Measurements from ENCODE around the gene ICE1. TPM values are rescaled to one million over a fixed set of nuclear protein-coding genes. Genes with fewer than 3 reads are reported as not detected.

Gene ICE1
- total RNA-seq, 1 experiment from 2014 or later = 30.6 TPM

GRCh38 chr5:5467737-5468136 is 45.3 kb downstream of the ICE1 start:
- intact Hi-C loops (cut with micrococcal nuclease; ENCODE audit: unreplicated experiment) = no loop called here
- H3K9me3 ChIP-seq = no peaks in the 10 kb centered on the region
- H3K4me3 Mint-ChIP-seq (ENCODE audit: unreplicated experiment) = no peak overlapping the region
- H3K27ac Mint-ChIP-seq (ENCODE audit: unreplicated experiment) = no peak overlapping the region
- H3K4me1 Mint-ChIP-seq (ENCODE audit: low read depth, unreplicated experiment) = no peaks in the 10 kb centered on the region
- no peak for TF ChIP-seq CTCF (IDR thresholded peaks at IDR 0.05; ENCODE audit: insufficient read depth in 1 of 2, low read depth in 1 of 2, low read length in 1 of 2, severe bottlenecking in 1 of 2, unreplicated experiment in 1 of 2)
- H3K9me3 Mint-ChIP-seq (ENCODE audit: unreplicated experiment) = no peaks in the 10 kb centered on the region
- H3K27me3 ChIP-seq (replicated peaks; ENCODE audit: control insufficient read depth, insufficient read depth, low read length) = no peaks in the 10 kb centered on the region
- CTCF ChIA-PET = no interaction called here
- peaks cover 1% of the 10 kb centered on the region; the same call in 1 of the 2 replicates for H3K36me3 ChIP-seq (ENCODE audit: control insufficient read depth, insufficient read depth, low read length)
- no TSS peak for BruUV-seq (replicated peaks)
- H3K27me3 Mint-ChIP-seq (ENCODE audit: insufficient read depth, unreplicated experiment) = no peaks in the 10 kb centered on the region
- peaks cover 27% of the 10 kb centered on the region for H3K36me3 Mint-ChIP-seq (ENCODE audit: insufficient read depth, unreplicated experiment)
- POLR2A ChIA-PET = no interaction called here
- H3K4me1 ChIP-seq = no peaks in the 10 kb centered on the region
- DNase-seq = no peak
- no peak overlapping the region for H3K4me3 ChIP-seq (ENCODE audit: low read depth, low read length)

GRCh38 chr5:5470933-5471332 is 48.5 kb downstream of the ICE1 start:
- H3K4me1 Mint-ChIP-seq (ENCODE audit: low read depth, unreplicated experiment) = no peaks in the 10 kb centered on the region
- no TSS peak for BruUV-seq (replicated peaks)
- DNase-seq = no peak
- no peaks in the 10 kb centered on the region for H3K9me3 Mint-ChIP-seq (ENCODE audit: unreplicated experiment)
- no peak for TF ChIP-seq CTCF (IDR thresholded peaks at IDR 0.05; ENCODE audit: insufficient read depth in 1 of 2, low read depth in 1 of 2, low read length in 1 of 2, severe bottlenecking in 1 of 2, unreplicated experiment in 1 of 2)
- peaks cover 33% of the 10 kb centered on the region for H3K36me3 Mint-ChIP-seq (ENCODE audit: insufficient read depth, unreplicated experiment)
- H3K4me1 ChIP-seq = no peaks in the 10 kb centered on the region
- no peaks in the 10 kb centered on the region for H3K27me3 ChIP-seq (replicated peaks; ENCODE audit: control insufficient read depth, insufficient read depth, low read length)
- no peak overlapping the region for H3K4me3 ChIP-seq (ENCODE audit: low read depth, low read length)
- POLR2A ChIA-PET = no interaction called here
- no peak overlapping the region for H3K27ac Mint-ChIP-seq (ENCODE audit: unreplicated experiment)
- intact Hi-C loops (cut with micrococcal nuclease; ENCODE audit: unreplicated experiment) = no loop called here
- H3K36me3 ChIP-seq (ENCODE audit: control insufficient read depth, insufficient read depth, low read length) = no peaks in the 10 kb centered on the region
- H3K4me3 Mint-ChIP-seq (ENCODE audit: unreplicated experiment) = no peak overlapping the region
- CTCF ChIA-PET = no interaction called here
- H3K27me3 Mint-ChIP-seq (ENCODE audit: insufficient read depth, unreplicated experiment) = no peaks in the 10 kb centered on the region
- no peaks in the 10 kb centered on the region for H3K9me3 ChIP-seq

- POLR2A ChIA-PET = no interaction called here
- BruUV-seq (replicated peaks) = no TSS peak
- no peaks in the 10 kb centered on the region for H3K27me3 ChIP-seq (replicated peaks; ENCODE audit: control insufficient read depth, insufficient read depth, low read length)
- intact Hi-C loops (cut with micrococcal nuclease; ENCODE audit: unreplicated experiment) = no loop called here
- no peak overlapping the region for H3K4me3 Mint-ChIP-seq (ENCODE audit: unreplicated experiment)
- H3K9me3 Mint-ChIP-seq (ENCODE audit: unreplicated experiment) = no peaks in the 10 kb centered on the region
- H3K27ac Mint-ChIP-seq (ENCODE audit: unreplicated experiment) = no peak overlapping the region
- 0 out of 2 replicates have a peak, but pooled peaks cover 2% of the 10 kb centered on the region for H3K36me3 ChIP-seq (ENCODE audit: control insufficient read depth, insufficient read depth, low read length)
- CTCF ChIA-PET = no interaction called here
- no peaks in the 10 kb centered on the region for H3K9me3 ChIP-seq
- no peaks in the 10 kb centered on the region for H3K27me3 Mint-ChIP-seq (ENCODE audit: insufficient read depth, unreplicated experiment)
- no peaks in the 10 kb centered on the region for H3K4me1 ChIP-seq
- no peak for TF ChIP-seq CTCF (IDR thresholded peaks at IDR 0.05; ENCODE audit: insufficient read depth in 1 of 2, low read depth in 1 of 2, low read length in 1 of 2, severe bottlenecking in 1 of 2, unreplicated experiment in 1 of 2)
- H3K4me3 ChIP-seq (ENCODE audit: low read depth, low read length) = no peak overlapping the region
- H3K36me3 Mint-ChIP-seq (ENCODE audit: insufficient read depth, unreplicated experiment) = peaks cover 45% of the 10 kb centered on the region
- DNase-seq = no peak
- H3K4me1 Mint-ChIP-seq (ENCODE audit: low read depth, unreplicated experiment) = no peaks in the 10 kb centered on the region
These were observed 50.7 kb downstream of the ICE1 start for GRCh38 chr5:5473226-5473625.
